ENCODE data around the gene CITED1. TPM values are rescaled to one million over a fixed set of nuclear protein-coding genes. Genes with fewer than 3 reads are reported as not detected.

CITED1 gene
- total and polyA plus RNA-seq, 2 of the 4 experiments (the other 2 are of a cell fraction): 0.18 to 0.24 TPM

DNA sequence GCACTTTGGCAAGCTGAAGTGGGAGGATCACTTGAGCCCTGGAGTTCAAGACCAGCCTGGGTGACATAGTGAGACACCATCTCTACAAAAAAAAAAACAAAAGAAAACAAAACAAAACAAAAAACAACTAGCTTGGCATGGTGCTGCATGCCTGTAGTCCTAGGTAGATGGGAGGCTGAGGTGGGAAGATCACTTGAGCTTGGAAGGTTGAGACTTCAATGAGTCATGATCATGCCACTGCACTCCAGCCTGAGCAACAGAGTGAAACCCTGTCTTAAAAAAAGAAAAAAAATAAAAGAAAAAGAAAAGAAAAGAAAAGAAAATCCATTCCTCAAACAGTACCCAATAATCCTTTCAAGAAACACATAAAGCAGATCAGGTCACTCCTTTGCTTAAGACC is 52.0 kb downstream of the CITED1 start:
- TF ChIP-seq, protein P1, sequence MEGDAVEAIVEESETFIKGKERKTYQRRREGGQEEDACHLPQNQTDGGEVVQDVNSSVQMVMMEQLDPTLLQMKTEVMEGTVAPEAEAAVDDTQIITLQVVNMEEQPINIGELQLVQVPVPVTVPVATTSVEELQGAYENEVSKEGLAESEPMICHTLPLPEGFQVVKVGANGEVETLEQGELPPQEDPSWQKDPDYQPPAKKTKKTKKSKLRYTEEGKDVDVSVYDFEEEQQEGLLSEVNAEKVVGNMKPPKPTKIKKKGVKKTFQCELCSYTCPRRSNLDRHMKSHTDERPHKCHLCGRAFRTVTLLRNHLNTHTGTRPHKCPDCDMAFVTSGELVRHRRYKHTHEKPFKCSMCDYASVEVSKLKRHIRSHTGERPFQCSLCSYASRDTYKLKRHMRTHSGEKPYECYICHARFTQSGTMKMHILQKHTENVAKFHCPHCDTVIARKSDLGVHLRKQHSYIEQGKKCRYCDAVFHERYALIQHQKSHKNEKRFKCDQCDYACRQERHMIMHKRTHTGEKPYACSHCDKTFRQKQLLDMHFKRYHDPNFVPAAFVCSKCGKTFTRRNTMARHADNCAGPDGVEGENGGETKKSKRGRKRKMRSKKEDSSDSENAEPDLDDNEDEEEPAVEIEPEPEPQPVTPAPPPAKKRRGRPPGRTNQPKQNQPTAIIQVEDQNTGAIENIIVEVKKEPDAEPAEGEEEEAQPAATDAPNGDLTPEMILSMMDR (conservative IDR thresholded peaks at IDR 0.05; ENCODE audit: low read depth, low read length): no peak
- TF ChIP-seq POLR2A (IDR thresholded peaks at IDR 0.05; ENCODE audit: low read depth, low read length) (no peak), BHLHE40 (IDR thresholded peaks at IDR 0.05; ENCODE audit: low read depth, low read length) (no peak), NFE2L2 (IDR thresholded peaks at IDR 0.05; ENCODE audit: low read depth, low read length) (no peak), SMC3 (IDR thresholded peaks at IDR 0.05; ENCODE audit: low read depth, low read length) (no peak)
- H3K79me1 ChIP-seq (ENCODE audit: low read depth in 1 of 2, low read length in 2 of 2): no peaks in the 10 kb centered on the region
- H4K8ac ChIP-seq (ENCODE audit: low read depth in 2 of 2, low read length in 2 of 2): no peak overlapping the region
- H3K4me1 ChIP-seq (ENCODE audit: control insufficient read depth, insufficient read depth, low read length): peaks cover 8% of the 10 kb centered on the region
- no peak overlapping the region for H2BK120ac ChIP-seq (ENCODE audit: low read depth, low read length)
- no peak overlapping the region for H2AK9ac ChIP-seq (replicated peaks; ENCODE audit: low read depth, low read length, poor library complexity)
- intact Hi-C loops (cut with micrococcal nuclease) (loop anchor here (10.0 kb wide), 1 partner anchor 221 kb away; no protein-coding TSS in a partner anchor), dilution Hi-C loops (cut with HindIII; ENCODE audit: low sequenced_read_pairs, unreplicated experiment) (no loop called here), in situ Hi-C loops (cut with MboI; ENCODE audit: low sequenced_read_pairs) (no loop called here)
- no peak overlapping the region for H2AK5ac ChIP-seq (ENCODE audit: low read depth, low read length)
- no peak overlapping the region for H3K4ac ChIP-seq (ENCODE audit: low read depth, low read length)
- no peaks in the 10 kb centered on the region for H3K9me3 ChIP-seq (ENCODE audit: control insufficient read depth, insufficient read depth, low read length)
- H2BK5ac ChIP-seq (ENCODE audit: low read depth, low read length, poor library complexity, severe bottlenecking): no peak overlapping the region
- no peak for DNase-seq
- BruUV-seq (replicated peaks): no TSS peak
- H2BK15ac ChIP-seq (ENCODE audit: low read depth, low read length): no peak overlapping the region
- no peak overlapping the region for H4K5ac ChIP-seq (ENCODE audit: low read depth, low read length)
- peaks cover 9% of the 10 kb centered on the region for H3K9me1 ChIP-seq (ENCODE audit: insufficient read depth, low read length)
- no peak overlapping the region for H3K27ac ChIP-seq (ENCODE audit: insufficient read depth, low read length)
- no peak overlapping the region for H2BK20ac ChIP-seq (ENCODE audit: low read depth, low read length)
- ChIA-PET CTCF (interaction anchor here (1.2 kb wide), 1 partner anchor 10 kb away, joined by 3 read pairs; no protein-coding TSS in a partner anchor), POLR2A (ENCODE audit: unreplicated experiment) (no interaction called here)
- no peak overlapping the region for H3K14ac ChIP-seq (replicated peaks; ENCODE audit: low read depth, low read length)
- H2AFZ ChIP-seq (replicated peaks; ENCODE audit: low read length, poor library complexity): no peak overlapping the region
- H3K4me3 ChIP-seq (ENCODE audit: insufficient read depth, low read depth, low read length): no peak overlapping the region
- H3K36me3 ChIP-seq (ENCODE audit: control insufficient read depth, insufficient read depth, low read length): no peaks in the 10 kb centered on the region
- no peak overlapping the region for H3K56ac ChIP-seq (ENCODE audit: extremely low read depth, insufficient read depth, low read length)
- H4K20me1 ChIP-seq (ENCODE audit: insufficient read depth, low read length): no peaks in the 10 kb centered on the region
- no peak for ATAC-seq (ENCODE audit: low read depth)
- no peak overlapping the region for H3K9ac ChIP-seq (ENCODE audit: low read depth, low read length)
- H3K27me3 ChIP-seq (ENCODE audit: control insufficient read depth, insufficient read depth, low read length): peaks cover 22% of the 10 kb centered on the region
- no peak overlapping the region for H3K18ac ChIP-seq (ENCODE audit: low read depth, low read length)
- no peak overlapping the region for H3K23ac ChIP-seq (ENCODE audit: low read depth, low read length)
- H4K91ac ChIP-seq (ENCODE audit: insufficient read depth, low read depth, low read length): no peak overlapping the region
- H3K4me2 ChIP-seq (ENCODE audit: low read depth, low read length): no peak overlapping the region

Small RNA genes lying within 50 kb of the gene (microRNA-seq; reads per million reads assigned to microRNA genes)
- gene RF00019 (ENCODE audit: insufficient read depth, insufficient read length): not detected

Small RNA genes lying within 50 kb of the gene (small RNA-seq; reads per million reads assigned to genes)
- 0 reads per million in 5 experiments for gene RF00019

Other genes with a start within 250 kb of the CITED1 start
- gene RTL5, start 174.0 kb downstream of the CITED1 start, total RNA-seq (2012; rRNA removed): 0.56 and 0.90 TPM in 2 replicates
- 1.9 and 2.5 TPM in 2 replicates for gene RTL5, start 174.0 kb downstream of the CITED1 start, polyA plus RNA-seq (2012; rRNA removed)
- 2.2 and 6.1 TPM in 2 replicates for gene PIN4, start 124.2 kb downstream of the CITED1 start, total RNA-seq (2012; rRNA removed)
- gene PIN4, start 124.2 kb downstream of the CITED1 start, polyA plus RNA-seq (2012; rRNA removed): 18.2 and 20.9 TPM in 2 replicates
- gene ERCC6L, start 66.9 kb downstream of the CITED1 start, total RNA-seq (2012; rRNA removed): 5.4 and 8.1 TPM in 2 replicates
- 1.8 and 2.3 TPM in 2 replicates for gene ERCC6L, start 66.9 kb downstream of the CITED1 start, polyA plus RNA-seq (2012; rRNA removed)
- 956 and 1,140 TPM in 2 replicates for gene RPS4X, start 28.7 kb downstream of the CITED1 start, total RNA-seq (2012; rRNA removed)
- 1,207 and 1,288 TPM in 2 replicates for gene RPS4X, start 28.7 kb downstream of the CITED1 start, polyA plus RNA-seq (2012; rRNA removed)